Stimulated activated CD4-positive, alpha-beta T cell treated with anti-CD3 and anti-CD28 coated beads, Interleukin-15, amount 100 ng/mL, for 1 hour (primary cell): ENCODE results near the gene FNDC8.
"Not testable (repeated sequence)": the region's sequence is repeated elsewhere in the genome, so short reads cannot be mapped to it uniquely, and the experiment has no call there.

Experiments
- DNase-seq, 2 donors: peaks; one replicate each; pipeline ENCODE4 v3.0.0-alpha.2; 2020; ENCODE audit warnings: low read depth in 1 of 2, low spot score in 1 of 2

Gene FNDC8

DNA sequence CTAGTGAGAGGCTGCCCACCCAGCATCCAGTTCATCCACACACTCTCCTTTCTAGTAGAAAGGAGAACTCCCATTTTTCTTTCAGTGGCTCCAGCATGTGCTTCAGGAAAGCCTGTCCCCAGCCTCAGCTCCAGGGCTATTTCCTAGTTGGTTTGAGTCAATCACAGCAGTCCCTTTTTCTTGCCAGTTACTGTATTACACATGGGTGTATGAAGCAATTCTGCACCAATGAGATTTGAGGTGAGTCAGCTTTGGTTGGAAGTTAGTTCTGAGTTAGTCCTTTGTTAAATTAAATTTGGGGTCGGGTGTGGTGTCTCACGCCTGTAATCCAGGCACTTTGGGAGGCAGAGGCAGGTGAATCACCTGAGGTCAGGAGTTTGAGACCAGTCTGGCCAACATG, 26.5 kb upstream of the FNDC8 start:
- no peak for DNase-seq

- DNase-seq = no peak
These were observed 25.7 kb upstream of the FNDC8 start for GRCh38 chr17:35095741-35096140.

DNA sequence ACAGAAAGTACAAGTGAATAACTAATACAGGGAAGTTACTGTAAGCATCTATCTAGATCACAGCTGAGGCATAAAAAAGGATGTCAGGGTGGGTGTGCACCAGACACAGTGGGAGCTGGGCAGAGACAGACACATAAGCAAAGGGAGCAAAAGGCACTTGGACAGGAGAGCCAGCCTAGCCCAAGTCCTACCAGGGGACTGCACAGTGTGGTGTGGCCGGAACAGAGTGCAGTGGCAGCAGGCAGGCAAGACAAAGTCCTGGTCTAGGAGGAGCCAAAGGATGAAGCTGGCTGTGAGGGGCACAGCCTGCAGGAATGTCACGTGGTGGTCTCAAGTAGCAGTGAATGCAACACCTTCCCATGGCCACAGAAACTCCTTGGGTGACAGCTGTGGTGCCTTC, 23.6 kb upstream of the FNDC8 start:
- DNase-seq = no peak

GRCh38 chr17:35099908-35100307, 21.5 kb upstream of the FNDC8 start:
- DNase-seq = no peak

DNA sequence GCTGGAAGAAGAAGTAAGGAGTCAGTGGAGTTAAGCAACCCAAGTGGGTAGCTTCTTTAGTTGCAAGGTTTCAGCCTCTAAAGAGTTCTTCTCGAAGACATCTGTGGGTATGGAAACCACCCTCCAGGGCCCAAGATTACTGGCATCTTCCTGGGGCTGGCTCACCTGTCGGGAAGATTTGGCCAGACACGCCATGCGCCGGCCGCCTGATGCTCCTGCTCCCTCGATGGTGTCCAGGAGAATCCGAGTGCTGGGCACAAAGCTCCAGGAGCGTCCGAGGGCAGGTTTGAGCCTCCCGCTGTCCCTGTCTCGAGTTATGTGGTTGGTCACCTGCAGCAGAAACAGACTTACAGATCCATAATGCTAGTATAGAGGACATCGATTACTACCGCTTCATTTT, 20.4 kb upstream of the FNDC8 start:
- no peak for DNase-seq

DNA sequence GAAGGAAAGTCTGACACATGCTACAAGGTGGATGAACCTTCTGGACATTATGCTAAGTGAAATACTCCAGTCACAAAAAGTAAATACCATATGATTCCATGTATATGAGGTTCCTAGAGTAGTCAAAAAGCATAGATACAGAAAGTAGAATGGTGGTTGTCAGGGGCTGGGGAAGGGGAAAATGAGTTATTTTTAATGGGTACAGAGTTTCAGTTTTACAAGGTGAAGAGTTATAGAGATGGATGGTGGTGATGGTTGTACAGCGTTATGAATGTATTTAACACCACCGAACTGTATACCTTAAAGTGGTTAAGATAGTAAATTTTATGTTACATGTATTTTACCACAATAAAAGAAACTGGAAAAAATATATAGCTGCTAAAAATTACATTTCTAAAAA, 19.7 kb upstream of the FNDC8 start:
- no peak for DNase-seq

DNA sequence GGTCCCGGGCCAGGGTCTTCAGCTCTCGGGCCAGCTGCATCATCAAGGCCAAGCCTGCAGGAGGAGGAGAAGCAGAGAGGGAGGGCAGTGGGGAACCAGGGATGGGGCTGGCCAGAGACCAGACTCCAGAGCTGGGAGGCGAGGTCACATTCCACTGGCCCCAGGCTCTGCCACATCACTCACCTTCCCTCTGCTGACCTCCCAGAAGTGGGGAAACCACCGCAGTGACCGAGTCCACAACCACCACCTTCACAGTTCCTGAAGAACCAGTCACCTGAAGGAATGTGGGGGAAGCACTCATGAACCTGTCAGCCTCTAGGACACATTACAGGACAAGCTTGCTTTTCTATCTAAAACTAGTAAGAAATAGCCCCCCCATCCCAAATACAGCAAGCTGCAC, 18.1 kb upstream of the FNDC8 start:
- DNase-seq = no peak

GRCh38 chr17:35104844-35105450, 16.5 kb upstream of the FNDC8 start:
- no peak for DNase-seq

DNA sequence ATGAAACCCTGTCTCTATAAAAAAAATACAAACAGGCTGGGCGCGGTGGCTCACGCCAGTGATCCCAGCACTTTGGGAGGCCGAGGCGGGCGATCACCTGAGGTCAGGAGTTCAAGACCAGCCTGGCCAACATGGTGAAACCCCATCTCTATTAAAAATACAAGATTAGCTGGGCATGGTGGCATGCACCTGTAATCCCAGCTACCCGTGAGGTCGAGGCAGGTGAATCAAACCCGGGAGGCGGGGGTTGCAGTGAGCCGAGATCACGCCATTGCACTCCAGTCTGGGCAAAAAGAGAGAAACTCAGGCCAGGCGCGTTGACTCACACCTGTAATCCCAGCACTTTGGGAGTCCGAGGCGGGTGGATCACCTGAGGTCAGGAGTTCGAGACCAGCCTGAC, 10.6 kb upstream of the FNDC8 start:
- not testable (repeated sequence) for DNase-seq

GRCh38 chr17:35116845-35117244, 4.6 kb upstream of the FNDC8 start:
- DNase-seq = no peak

DNA sequence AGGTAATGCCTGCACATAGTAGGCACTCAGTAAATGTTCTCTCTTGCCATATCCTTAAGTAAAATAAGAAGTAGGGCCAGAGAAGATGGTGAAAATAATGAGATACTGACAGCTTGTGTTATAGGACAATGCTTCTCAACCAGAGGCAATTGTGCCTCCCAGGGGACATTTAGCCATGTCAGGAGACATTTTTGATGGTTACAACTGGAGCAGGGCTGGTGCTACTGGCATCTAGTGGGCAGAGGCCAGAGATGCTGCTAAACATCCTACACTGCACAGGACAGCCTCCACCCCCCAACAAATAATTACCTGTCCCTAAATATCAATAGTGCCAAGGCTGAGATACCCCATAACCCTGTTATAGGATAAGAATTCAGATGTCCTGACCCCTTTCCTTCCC, 3.4 kb upstream of the FNDC8 start:
- no peak for DNase-seq

DNA sequence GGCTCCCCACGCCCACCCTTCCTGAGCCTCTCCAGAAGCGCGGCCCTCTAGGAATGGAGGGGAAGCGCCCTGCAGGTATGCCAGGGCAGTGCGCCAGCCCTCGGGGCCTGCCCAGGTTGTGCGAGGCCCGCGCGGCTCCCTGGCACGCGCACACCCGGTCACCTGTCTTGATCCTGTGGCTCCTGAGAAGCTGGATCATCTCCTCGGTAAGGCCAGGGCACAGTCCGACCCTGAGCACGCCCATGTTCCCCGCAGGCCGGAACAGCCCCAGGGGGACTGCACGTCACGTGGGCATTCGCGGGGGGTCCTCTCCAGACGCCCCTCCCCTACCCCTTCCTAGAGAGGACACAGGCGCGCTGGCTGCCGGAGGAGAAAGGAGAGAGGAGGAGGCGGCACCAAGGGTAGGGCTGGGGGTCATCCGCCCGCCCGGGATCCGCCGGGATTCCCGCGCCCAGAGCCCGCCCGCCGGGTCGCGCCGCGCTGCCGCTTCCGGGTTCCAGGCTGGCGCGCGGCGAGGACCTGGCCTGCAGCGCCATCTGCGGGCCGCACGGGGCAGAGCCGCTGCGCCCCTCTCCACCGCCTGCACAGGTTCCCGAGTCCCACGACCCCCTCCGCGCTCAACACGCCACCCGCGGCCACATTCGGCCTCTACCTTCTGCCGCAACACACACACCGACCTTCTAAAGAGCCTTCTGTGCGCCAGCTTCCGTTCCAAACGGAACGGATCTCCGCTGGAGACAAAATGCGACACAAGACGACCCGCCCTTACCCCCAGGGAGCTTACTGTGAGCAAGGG, 1.8 kb upstream of the FNDC8 start, which contains the start of gene RAD51D:
TSS of gene RAD51D (minus strand) at position 491 of the 796 bp plus-strand sequence. CDS start at position 244, 247 bp downstream.
- peak; percentile 66 to 74 for DNase-seq

DNA sequence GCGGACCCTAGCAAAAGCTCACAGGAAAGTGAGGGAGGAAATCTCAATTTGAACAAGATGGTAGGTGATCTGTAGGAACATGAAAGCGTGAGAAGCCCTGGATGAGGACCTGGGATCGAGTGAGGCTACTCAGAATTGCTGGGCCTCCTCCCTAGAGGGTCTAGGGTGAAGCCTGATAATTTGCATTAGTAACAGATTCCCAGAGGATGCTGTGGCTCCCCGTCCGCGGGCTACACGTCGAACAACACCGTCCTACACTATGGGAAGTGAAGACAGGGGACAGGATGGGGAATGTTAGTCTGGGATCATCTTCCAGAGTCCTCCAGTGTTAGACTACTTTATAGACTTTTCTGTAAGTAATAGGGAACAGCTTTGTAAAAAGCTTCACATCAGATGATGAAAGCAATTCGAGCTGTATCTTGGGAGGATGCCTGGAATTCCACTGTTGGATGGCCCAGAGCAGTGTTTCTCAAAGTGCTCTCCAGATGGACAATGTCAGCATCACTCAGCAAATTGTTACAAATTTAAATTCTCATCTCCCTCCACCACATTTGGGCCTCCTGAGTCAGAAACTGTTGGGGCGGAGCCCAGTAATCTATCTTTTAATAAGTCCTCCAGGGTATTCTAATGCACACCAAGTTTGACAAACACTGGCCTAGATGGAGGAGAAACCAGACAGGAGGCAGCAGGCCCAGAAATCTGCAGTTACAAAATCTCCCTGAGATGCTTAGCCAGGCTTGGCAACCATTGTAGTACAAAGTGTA, 6.5 kb downstream of the FNDC8 start:
- DNase-seq = no peak

DNA sequence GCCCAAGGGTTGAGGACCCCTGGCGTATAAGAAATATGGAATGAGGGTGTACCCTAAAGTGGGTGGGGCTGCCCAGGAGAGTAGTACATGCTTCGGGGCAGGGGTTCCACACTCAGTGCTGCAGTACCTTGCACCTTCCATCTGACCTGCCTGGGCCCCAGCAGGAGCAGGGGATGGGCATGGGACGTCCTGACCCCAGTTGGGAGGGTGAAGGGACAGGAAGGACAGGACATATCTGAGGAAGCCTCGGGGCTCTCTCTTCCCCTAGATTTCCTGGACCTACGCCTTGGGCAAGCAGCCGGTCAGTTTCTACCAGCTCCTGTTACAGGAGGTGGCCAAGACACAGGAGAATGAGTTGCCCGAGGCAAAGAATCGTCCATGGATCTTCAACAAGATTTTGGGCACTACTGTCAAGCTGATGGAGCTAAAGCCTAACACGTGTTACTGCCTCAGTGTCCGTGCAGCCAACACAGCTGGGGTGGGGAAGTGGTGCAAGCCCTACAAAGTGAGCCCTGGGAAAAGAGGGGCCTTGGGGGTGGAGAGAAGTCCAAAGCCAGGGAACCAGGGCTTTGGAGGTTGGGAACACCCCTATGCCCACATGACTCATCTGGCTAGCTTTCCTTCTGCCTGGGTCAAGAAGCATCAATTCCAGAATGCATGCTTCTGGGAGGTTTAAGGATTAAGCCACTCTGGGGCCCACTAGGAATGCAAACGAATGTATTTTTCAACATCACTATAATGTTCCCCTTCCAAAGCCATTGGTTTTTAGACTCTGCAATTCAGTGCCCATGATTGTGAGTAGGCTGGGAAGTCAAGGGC, 7.9 kb downstream of the FNDC8 start:
- DNase-seq = no peak

DNA sequence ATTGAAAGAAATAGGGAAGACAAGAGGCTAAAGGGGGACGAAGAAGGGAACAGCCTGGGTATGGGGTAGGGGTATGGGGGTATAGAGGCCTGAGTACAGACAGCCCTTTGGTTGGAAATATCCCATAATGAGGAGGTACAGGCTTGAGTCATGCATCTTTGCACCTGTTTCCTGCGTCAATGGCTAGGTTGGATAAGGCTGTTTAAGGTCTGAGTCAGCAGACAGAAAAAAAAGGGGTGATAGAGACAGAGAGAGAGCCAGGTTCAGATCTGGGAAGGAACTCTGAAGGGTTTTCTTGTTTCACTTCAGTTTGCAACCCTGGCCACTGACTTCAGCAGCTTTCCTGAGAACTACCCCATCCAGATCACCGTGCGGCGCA, 8.5 kb downstream of the FNDC8 start:
- no peak for DNase-seq

DNA sequence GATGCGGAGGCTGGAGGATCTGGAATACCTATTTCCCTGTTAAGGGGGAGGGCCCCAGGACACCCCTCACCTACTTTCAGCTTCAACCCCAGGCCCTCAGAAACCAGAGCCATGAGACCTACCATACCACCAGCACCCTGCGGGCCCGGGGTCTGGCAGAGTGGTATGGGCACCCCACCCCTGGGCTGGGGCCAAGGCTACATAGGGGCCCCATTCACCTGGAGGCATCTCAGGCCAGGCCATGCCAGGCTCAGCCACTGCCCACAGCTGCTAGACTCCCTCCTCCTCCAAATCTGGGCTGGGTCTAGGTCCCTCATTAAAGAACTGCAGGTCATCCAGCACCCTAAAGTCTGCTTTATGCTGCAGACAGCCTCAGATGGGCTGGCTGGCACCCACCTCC, 9.0 kb downstream of the FNDC8 start:
- DNase-seq = no peak

- no peak for DNase-seq
These were observed 10.7 kb downstream of the FNDC8 start for GRCh38 chr17:35132099-35132498.

- DNase-seq = no peak
These were observed 11.6 kb downstream of the FNDC8 start for GRCh38 chr17:35132816-35133550.

DNA sequence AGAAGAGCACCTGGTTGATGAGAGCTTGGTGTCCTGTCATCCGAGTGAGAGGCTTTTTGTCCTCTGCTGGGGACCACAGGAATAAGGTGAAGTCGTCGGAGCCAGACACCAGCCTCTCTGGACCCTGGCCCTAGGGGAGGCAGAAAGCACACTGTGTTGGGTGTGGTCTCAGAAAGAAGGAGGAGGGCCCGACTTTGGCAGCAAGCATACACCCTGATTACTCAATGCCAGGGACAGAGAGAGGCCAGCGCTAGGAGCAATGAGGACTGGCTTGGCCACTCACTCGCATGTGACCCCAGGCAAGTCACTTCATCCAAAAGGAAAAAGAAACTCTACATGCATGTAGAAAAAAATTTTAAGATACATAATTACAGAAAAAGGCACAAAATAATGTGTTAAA, 13.9 kb downstream of the FNDC8 start:
- no peak for DNase-seq

DNA sequence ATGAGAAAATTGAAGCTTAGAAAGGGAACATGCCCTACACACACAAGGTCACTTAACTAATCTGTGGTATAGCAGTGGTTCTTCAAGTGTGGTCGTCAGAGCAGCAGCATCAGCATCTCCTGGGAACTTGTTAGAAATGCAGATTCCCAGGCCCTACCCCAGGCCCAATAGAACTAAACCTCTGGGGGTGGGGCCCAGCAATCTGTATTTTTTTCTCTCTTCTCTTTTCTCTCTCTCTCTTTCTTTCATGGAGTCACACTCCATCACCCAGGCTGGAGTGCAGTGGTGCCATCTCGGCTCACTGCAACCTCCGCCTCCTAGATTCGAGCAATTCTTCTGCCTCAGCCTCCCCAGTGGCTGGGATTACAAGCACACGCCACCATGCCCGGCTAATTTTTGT, 16.8 kb downstream of the FNDC8 start:
- no peak for DNase-seq
